ENCODE results near the gene KRT32.

DNA sequence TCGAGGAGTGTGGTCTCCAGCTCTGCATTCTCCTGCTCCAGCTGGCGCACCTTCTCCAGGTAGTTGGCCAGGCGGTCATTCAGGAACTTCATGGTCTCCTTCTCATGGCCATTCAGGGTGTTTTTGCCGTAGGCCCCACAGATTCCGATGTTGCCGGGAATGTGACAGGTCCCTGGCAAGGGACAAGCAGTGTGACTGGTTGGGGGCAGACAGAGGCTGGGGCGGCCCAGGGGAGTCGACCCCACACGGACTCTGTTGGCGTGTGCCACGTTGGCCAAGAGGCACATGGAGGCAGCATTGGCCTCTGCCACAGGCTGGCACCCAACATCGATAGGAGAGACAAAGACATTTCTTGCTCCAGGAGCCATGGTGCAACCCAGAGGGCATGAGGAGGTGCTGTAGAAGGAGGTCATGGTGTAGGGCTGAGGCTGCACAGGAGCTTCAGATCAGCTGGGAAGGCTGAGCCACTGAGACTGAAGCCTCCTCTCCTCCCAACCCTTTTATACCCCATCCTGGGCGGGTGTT, 43.0 kb downstream of the KRT32 start, which contains the start of gene KRT37:
- TF ChIP-seq, protein P1, sequence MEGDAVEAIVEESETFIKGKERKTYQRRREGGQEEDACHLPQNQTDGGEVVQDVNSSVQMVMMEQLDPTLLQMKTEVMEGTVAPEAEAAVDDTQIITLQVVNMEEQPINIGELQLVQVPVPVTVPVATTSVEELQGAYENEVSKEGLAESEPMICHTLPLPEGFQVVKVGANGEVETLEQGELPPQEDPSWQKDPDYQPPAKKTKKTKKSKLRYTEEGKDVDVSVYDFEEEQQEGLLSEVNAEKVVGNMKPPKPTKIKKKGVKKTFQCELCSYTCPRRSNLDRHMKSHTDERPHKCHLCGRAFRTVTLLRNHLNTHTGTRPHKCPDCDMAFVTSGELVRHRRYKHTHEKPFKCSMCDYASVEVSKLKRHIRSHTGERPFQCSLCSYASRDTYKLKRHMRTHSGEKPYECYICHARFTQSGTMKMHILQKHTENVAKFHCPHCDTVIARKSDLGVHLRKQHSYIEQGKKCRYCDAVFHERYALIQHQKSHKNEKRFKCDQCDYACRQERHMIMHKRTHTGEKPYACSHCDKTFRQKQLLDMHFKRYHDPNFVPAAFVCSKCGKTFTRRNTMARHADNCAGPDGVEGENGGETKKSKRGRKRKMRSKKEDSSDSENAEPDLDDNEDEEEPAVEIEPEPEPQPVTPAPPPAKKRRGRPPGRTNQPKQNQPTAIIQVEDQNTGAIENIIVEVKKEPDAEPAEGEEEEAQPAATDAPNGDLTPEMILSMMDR (IDR thresholded peaks at IDR 0.05): no peak
- no peak for TF ChIP-seq POLR2A (IDR thresholded peaks at IDR 0.05)

All from lower leg skin (tissue), 3 donors.